NCI-H2107 treated with DMSO at 0.1 percent for 48 hours (cell line): ENCODE measurements around the gene ELFN2.

Experiments used
- DNase-seq: peaks from one replicate; lab custom pipeline; 2025; ENCODE audit not compliant: unreplicated experiment; lab: John Stamatoyannopoulos, UW

ELFN2 gene

DNA sequence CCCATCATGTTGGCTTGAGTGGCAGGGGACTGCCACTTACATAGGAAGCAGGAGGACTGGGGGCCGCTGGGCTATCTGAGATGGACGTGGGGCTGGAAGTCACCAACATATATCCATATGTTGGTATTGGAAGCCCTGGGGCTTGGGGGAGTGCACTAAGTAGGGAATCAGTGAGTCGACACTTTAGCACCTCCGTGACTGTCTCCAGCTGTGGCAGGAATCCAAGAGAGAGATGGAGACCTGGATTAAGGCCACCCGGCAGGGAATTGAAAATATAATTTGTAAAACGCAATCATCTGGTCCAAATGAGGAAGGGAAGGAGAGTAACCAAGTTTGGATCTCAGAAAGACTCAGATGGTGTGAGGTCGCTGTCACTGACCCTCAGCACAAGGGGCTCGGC is 68.4 kb downstream of the ELFN2 start:
- DNase-seq: no peak

DNA sequence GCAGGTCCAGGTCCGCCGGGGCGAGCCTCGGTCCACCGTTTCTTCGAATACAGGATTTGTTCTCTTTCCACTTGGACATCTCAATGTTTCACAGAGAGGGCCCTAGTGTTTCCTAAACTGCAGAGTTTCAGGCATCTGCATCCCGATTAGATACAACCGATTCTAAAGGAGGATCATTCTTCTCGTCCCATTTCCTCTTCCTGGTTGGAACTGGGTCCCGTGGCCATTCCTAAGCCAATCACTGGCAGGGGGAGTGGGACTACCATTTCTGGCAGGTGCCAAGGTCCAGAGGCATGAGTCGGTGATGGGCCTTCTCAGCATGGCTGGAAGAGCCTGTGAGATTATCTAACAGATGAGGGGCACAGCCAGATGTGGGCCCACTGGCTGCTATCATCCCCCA is 68.9 kb downstream of the ELFN2 start:
- DNase-seq: no peak

DNA sequence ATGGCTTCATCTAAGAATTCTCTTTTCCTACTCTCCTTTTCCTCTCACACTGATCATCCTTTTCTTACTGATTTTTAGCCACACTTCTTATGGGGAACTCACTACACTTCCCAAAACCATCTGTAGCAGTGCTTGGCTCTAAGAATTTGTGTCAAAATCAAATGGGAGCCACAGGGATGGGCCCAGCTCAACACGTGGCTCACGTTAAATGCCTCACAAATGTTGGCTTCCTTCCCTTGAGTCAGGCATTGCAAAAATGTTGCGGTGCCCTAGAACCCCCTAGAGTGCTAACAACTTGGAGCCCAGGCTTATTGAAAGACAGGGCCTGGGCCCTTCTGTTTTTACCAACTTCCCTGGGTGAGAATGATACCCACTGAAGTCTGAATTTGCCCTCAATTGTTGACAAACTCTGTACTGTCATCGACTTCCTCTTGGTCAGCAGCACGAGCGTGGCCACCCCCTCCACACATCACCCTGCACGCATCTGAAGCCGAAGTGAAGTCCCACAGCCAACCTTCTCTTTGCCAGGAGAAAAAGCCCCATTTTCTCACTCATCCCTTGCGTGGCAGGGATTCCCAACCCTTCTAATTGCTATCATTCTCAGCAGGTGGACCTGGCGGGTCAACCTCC is 69.7 kb downstream of the ELFN2 start:
- DNase-seq: no peak

DNA sequence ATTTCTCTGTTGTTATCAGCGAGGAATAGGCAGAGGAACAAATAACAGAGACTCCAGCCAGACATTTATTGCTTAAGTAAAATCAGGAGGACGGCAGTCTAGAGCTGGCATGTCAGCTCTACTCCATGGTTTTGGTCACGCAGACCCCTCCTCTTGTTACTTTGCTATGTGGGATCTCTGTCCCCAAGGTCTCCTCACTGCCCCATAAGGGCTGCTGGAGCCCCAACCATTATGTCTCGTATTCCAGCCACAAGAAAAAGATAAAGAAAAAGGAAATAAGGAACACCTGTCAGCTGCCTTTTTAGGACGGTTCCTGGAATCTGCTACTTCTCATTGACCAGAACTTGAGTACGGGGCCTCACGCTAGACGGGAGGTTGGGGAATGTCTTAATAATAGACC is 70.4 kb downstream of the ELFN2 start:
- no peak for DNase-seq

DNA sequence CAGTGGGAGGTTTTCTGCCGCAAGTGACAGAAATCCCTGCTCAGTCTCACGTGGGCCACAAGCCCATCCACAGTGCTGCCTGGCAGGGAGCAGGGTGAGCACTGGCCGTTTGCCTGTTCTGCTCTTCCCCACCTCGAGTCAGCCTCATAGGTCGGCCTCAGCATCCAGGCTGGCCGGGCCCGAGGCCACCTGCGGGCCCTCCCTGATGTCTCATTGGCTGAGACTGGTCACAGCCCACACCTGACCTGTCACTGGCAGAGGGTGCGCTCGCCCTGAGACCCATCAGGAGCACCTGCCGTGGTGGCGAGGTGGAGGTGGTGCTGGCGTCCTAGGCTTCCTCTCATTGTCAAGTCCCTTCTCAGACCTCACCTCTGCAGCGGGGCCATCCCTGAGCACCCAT is 72.1 kb downstream of the ELFN2 start:
- peak; percentile 51 for DNase-seq

DNA sequence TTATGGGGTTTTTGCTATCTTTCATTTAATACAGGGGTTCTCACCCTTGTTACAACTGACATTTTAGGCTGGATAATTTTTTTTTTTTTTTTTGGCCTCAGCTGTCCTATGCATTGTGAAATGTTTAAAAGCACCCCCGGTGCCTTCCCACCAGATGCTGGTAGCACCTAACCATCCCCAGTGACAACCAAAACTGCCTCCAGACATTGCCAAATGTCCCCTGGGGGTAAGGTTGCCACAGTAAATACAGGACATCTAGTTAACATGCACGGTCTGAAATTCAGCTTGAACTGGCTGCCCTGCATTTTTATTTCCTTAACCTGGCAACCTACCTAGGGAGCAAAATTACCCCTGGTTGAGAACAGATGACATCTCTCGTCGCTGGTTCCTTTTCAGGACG is 72.6 kb downstream of the ELFN2 start:
- no peak for DNase-seq

DNA sequence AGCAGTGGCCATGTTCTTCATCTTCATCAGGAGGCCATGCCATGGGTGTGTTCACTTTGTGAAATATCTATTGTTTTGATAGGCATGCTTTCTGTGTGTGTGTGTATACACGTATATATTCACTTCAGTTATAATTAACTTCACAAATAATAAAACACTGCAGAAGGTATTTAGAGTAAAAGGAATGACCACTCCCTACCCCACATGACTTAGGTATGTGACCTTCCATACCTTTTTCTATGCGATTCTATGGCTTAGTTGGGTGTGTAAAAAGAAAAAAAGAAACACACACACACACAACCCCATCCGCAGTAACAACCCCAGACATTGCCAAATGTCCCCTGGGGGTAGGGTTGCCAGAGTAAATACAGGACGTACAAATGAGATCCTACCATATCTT is 73.0 kb downstream of the ELFN2 start:
- no peak for DNase-seq

DNA sequence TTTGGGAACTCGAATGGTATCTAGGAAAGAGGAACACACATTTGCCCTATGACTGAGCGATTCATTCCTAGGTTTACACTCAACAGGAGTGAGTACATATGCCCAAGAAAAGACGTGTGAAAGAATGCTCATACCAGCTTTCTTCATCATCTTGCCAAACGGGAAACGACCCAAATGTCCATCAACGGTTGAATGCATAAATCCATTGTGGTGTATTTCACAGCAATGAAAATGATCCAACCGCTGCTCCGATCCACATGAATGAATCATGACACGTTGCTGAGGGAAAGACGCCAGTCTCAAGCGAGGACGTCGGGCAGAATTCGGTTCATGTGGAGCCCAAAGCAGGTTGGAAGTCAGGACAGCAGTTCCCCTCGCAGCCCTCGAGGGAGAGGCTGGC is 73.4 kb downstream of the ELFN2 start:
- DNase-seq: no peak

DNA sequence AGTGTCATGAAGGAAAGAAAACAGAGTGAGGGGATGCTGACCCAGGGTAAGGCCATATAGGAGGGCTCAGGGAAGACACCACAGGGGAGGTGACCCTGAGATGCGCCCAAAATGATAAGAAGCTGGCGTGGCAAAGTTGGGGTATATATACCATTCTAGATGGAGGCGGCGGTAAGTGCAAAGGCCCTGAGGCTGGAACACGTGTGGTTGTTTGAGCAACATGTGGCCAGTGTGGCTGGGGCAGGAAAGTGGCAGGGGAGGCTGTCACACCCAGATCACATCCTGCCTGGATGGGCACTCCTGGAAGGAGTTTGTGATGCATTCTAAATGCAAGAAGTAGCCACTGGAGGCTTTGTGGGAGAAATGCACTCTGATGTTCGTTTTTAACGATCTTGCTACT is 74.8 kb downstream of the ELFN2 start:
- DNase-seq: no peak

DNA sequence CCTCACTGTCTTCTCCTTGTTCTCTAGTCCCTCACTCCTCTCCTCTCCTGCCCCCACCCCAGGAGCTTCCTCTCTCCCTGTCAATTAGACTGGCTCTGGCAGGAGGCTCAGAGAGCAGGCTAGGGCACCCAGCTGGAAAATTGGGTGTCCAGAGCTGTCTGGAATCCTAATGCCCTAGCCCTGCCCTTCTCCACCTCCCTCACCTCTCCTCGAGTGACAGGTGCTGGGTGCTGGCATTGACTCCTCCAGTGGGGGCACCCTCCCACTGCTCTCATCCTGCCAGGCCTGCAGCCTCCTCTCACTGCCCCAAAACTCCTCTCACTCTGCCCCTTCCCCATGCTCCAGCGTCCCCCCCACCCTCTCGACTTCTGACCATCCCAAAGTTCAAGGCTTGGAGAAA is 76.0 kb downstream of the ELFN2 start:
- DNase-seq: no peak

DNA sequence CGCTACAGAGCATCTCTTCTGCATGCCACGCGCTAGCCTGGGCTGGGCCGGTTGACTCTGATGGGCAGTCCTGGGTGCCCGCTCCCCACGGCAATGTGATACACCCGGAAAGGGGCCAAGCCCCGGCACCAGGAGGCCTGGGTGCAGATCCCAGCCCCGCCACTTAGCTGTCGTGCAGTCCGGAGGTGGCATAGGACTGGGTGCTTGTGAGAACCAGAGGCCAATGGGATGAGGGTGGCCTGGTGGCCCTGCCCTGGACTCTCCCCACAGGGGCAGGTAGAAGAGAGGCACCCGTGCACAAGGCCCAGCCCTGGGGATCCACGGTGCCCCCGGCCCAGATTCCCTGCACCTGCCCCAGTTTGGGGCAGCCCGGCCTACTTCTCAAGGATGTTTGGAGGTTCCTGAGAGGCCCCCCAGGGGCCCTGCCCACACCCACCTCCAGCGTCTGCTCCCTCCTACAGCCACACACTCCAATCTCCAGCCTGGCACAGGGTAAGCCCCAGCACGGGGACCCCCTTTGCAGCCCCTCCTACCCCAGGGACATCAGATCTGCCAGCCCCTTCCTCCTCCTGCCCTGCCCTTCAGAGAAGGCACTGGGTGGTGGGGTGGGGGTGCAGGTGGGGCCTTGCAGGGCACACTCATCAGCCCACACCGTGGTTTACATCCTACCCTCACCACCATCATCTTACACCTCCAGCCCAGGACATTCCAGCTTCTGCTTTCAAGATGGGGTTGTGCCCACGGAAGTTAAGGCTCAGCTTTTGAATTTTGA is 78.0 kb downstream of the ELFN2 start:
- no peak for DNase-seq

DNA sequence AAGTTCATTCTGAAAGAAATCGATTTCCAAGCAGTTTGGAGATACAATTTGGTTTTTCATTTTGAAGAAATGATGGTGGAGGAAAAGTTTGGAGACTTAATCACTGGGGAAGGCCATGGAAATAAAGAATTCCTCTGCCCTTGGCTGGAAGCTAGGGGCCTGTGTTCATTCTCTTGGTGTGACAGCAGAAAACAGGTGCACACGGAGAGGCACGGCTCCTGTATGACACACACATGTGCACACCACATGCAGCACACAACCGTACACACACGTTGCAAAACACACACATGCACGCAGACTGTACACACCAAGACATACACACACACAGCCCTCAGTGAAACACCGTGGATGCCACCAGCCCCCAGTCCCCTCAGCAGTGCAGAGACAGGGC is 80.8 kb downstream of the ELFN2 start:
- DNase-seq: no peak

DNA sequence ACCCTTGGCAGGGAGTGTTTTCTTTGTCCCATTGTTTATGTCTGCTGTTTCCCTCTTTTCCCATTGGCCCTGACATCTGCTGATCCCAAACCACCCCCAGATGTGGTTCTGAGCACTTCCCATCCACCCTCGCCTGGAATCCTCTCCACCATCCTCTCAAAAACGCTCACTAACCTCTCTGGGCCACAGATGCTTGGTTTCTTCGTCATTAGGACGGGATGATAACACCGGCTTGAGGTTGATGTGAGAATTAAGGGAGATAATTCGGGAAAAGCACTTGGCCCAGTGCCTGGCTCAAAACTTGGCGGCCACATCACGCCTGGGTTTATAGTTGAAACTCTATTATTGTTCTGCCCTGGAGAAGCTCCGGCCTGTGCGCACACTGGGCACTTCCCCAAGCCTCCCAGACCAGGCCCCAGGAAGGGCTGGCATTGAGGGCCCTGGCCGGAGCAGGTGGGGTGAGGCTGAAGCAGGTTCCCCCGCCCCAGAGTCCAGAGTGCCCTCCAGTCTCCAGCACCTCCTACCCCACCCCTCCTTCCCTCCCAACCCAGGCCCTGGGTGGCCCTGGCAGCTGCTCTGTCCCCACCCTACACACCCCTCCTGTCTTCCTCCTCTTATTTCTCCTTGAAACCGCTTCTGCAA is 81.3 kb downstream of the ELFN2 start:
- peak; percentile 18 for DNase-seq

DNA sequence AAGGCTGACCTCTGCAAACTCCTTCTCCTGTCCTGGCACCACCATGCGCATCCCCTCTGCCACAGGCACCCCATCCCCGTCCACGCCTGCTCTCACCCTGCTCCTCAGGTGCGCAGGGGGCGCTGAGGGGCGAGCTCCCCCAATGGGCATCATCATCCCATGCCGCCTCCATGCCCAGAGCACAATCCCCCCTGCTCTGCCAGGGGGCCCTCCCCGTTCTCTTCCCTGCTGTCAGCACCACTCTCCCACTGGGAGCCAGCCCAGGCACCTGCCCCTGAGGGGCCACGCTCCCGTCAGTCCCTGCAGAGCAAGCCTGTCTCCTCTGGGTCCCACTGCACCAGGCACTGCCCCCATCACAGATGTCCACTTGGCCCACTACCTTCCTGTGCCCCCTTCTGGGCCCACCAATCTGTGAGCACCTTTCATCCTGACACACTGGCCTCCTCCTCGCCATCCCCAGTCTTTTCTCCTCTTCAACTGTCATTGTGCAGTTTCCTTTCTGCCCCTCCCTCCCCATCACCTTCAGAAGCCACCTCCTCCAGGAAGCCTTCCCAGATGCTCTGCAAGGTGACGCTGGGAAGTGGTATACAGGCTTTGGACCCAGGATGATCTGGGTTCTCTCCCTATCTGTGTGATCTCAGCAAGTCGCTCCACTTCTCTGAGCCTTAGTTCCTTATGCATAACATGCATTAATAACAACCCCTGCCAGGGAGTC is 82.4 kb downstream of the ELFN2 start:
- DNase-seq: no peak

DNA sequence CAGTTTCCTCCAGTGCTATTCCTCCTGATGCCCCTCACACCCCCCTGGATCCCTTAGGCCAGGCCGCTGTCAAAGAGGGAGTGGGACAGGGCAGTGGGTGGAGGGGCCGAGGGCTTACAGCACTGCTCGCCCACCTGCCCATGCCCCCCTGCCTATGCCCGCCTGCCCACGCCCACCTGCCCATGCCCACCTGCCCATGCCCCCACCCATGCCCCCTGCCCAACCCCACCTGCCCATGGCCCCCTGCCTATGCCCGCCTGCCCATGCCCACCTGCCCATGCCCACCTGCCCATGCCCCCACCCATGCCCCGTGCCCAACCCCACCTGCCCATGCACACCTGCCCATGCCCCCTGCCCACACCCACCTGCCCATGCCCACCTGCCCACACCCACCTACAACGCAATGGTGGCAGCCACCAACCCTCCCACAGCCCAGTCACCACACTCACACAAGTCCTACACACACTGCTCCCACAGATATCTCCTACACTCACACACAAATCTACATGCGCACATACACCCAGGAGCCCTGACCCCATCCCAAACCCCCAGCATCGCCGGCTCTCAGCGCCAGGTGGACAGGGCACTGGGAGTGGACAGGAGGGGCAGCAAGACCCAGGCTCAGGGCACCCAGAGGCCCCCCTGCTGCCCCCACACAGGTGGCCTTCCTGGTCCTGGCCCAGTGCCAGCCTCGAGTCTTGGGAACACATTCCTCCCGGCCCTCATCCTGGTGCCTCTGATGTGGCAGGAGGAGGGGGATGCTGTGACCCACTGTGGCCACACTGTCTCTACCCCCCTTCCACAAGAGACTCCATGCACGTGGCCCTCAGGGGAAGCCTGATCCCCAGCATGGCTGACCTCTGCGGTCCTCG is 83.2 kb downstream of the ELFN2 start:
- DNase-seq: no peak

DNA sequence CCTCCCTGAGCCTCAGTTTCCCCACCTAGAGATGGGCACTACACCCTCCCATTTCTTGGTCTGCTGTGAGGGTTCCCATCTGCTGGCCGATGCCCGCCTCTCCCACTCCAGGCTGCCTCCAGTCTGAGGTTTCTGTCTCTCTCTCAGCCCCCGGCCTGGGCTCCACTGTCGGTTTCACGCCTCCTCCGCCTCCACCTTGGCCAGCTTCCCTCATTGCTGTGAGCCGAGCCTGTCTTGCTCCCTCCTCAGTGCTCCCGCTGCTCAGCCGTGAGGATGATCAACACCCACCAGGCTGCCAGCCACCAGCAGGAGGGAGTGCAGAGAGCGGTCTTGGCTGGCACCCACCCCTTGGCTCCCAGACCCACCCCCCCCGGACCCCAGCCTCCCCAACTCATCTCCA is 83.9 kb downstream of the ELFN2 start:
- no peak for DNase-seq

DNA sequence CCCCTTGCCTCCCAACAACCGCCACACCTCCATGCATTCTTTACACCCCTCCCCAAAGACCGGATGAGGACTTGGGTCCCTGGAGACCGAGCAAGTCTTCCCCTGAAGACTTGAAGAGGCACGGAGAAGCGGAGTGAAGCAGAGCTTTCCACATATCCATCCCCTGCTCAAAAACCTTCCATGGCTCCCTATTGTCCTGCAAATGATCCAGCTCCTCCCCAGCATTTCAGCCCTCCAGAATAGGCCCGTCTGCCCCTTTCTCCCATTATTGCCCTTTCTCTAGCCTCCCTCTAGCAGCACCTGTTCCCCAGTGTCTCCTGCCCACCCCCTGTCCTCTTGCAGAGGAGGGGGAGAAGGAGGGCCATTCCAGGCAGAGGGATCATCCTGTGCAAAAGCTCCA is 85.2 kb downstream of the ELFN2 start:
- no peak for DNase-seq

DNA sequence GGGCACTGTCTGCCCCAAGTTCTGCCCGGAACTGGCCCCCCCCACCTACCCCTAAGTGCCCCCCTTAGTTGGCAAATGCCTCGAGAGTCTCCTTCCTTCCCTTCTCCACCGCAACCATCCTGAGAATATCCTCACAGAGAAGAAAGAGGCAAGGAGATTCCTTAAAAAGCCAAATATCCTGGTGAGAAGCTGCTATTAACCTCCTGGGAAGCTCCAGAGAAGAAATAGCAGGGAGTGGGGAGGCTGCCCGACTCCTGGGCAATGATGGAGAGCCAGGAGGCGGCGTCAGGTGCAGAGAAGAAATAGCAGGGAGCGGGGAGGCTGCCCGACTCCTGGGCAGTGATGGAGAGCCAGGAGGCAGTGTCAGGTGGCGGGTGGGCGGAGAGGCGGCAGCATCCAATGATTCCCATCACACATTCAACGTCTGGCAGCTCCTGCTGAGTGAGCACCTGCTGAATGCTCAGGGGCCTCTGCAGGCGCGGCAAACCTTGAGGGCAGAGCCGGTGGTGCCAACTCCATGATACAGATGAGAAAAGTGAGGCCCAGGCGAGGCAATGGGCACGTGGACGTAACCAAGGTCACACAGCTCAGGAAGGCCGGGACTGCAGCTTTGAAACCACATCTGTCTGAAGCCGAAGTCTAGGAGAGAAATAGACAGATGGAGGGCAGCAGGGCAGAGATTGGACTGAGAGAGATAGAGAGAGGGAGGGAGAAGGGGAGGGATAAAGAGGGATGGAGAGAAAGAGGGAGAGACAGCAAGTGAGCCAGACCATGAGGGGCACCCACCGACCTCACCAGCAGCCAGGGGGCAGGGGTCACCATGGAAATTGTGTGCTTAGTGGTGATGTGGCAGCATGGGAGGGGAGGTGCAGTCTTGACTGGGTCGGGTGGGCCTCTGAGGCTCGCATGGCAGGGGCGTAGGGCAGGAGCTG is 86.7 kb downstream of the ELFN2 start:
- DNase-seq: peak; percentile 84

DNA sequence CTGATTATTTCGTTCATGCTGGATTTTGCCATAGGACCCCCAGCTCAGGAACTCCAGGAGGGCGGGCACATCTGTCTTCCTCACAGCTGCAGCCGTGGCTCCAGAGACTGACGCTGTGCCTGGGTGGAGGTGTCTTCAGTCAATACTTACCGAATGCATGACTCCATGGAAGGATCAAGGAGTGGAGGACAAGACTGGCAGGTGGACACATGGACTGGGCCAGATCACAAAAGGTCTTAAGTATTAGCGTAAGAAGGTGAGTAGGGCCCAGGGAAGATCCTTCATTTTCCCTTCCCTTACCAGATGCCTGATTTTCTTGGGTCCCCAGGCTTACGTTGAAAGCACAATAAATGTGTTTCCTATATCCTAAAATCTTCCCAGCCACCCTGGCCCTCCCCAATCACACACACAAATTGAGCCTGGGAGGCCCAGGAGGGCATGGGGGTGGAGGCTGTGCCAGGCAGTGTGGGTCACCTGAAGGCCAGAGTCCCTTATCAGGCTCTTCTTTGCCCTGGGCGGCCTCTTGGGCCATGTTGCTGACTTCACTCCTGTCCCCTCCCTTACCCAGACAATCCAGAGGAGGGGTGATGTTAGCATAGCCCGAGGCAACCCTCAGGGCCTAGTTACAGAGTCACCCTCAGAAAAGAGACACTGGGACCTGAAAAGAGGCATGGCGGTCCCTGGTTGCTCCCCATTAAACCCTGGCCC is 88.6 kb downstream of the ELFN2 start:
- no peak for DNase-seq
